ENCODE data around the gene RIMKLB.
"Not testable (repeated sequence)": the region's sequence is repeated elsewhere in the genome, so short reads cannot be mapped to it uniquely, and the experiment has no call there.

The RIMKLB gene

GRCh38 chr12:8695116-8695515 is 2.7 kb upstream of the RIMKLB start:
- DNase-seq, result no peak

GRCh38 chr12:8696442-8697090 is 1.2 kb upstream of the RIMKLB start:
- no peak for DNase-seq

GRCh38 chr12:8697120-8697475 is 693 bp upstream of the RIMKLB start:
- DNase-seq, result no peak

GRCh38 chr12:8698132-8698851 is 501 bp downstream of the RIMKLB start:
- DNase-seq, result no peak

- peak; percentile 11 for DNase-seq
Measured at GRCh38 chr12:8698879-8699278, 1.1 kb downstream of the RIMKLB start.

GRCh38 chr12:8699714-8700113 is 1.9 kb downstream of the RIMKLB start:
- DNase-seq, result no peak

- DNase-seq, result no peak
Measured at GRCh38 chr12:8701046-8701660, 3.4 kb downstream of the RIMKLB start.

- no peak for DNase-seq
Measured at GRCh38 chr12:8702159-8702558, 4.4 kb downstream of the RIMKLB start.

GRCh38 chr12:8709124-8709830 is 11.5 kb downstream of the RIMKLB start:
- DNase-seq, result no peak

GRCh38 chr12:8712572-8712971 is 14.8 kb downstream of the RIMKLB start:
- DNase-seq, result no peak

GRCh38 chr12:8722286-8722800 is 24.6 kb downstream of the RIMKLB start:
- DNase-seq, result no peak

GRCh38 chr12:8734873-8735381 is 37.1 kb downstream of the RIMKLB start:
- no peak for DNase-seq

- peak; percentile 24 for DNase-seq
Measured at GRCh38 chr12:8742501-8742900, 44.7 kb downstream of the RIMKLB start.

GRCh38 chr12:8743121-8743520 is 45.3 kb downstream of the RIMKLB start:
- not testable (repeated sequence) for DNase-seq

GRCh38 chr12:8745631-8746030 is 47.8 kb downstream of the RIMKLB start:
- DNase-seq, result not testable (repeated sequence)

GRCh38 chr12:8746046-8746445 is 48.3 kb downstream of the RIMKLB start:
- no peak for DNase-seq

- not testable (repeated sequence) for DNase-seq
Measured at GRCh38 chr12:8760076-8760475, 62.3 kb downstream of the RIMKLB start.

- DNase-seq, result not testable (repeated sequence)
Measured at GRCh38 chr12:8762701-8763100, 64.9 kb downstream of the RIMKLB start.

GRCh38 chr12:8766121-8766520 is 68.3 kb downstream of the RIMKLB start:
- DNase-seq, result not testable (repeated sequence)

GRCh38 chr12:8770499-8770898 is 72.7 kb downstream of the RIMKLB start:
- DNase-seq, result no peak

- no peak for DNase-seq
Measured at GRCh38 chr12:8771072-8771471, 73.3 kb downstream of the RIMKLB start.

- DNase-seq, result no peak
Measured at GRCh38 chr12:8773461-8773860, 75.7 kb downstream of the RIMKLB start.

- DNase-seq, result no peak
Measured at GRCh38 chr12:8779281-8779680, 81.5 kb downstream of the RIMKLB start.
